NCI-H345 (cell line): Measurements from ENCODE around the gene KLHL2.

ENCODE experiments used
- DNase-seq: peaks from one replicate; lab custom pipeline; 2025; lab: John Stamatoyannopoulos, UW

The KLHL2 gene

GRCh38 chr4:165289423-165289785 is 82.0 kb downstream of the KLHL2 start:
- DNase-seq, result no peak

- no peak for DNase-seq
These were observed 85.7 kb downstream of the KLHL2 start for GRCh38 chr4:165293061-165293460.

- no peak for DNase-seq
These were observed 86.7 kb downstream of the KLHL2 start for GRCh38 chr4:165293927-165294649.

- DNase-seq, result no peak
These were observed 87.5 kb downstream of the KLHL2 start for GRCh38 chr4:165294907-165295306.

- no peak for DNase-seq
These were observed 90.3 kb downstream of the KLHL2 start for GRCh38 chr4:165297626-165298025.

- DNase-seq, result no peak
These were observed 92.2 kb downstream of the KLHL2 start for GRCh38 chr4:165299399-165300060.

- DNase-seq, result no peak
These were observed 94.5 kb downstream of the KLHL2 start for GRCh38 chr4:165301833-165302232.

- DNase-seq, result no peak
These were observed 95.3 kb downstream of the KLHL2 start for GRCh38 chr4:165302658-165303057.

- no peak for DNase-seq
These were observed 100.8 kb downstream of the KLHL2 start for GRCh38 chr4:165308166-165308565.

GRCh38 chr4:165308606-165309005 is 101.2 kb downstream of the KLHL2 start:
- DNase-seq, result no peak

- no peak for DNase-seq
These were observed 102.1 kb downstream of the KLHL2 start for GRCh38 chr4:165309456-165309855.

GRCh38 chr4:165312506-165312905 is 105.1 kb downstream of the KLHL2 start:
- no peak for DNase-seq

- peak; percentile 26 for DNase-seq
These were observed 111.7 kb downstream of the KLHL2 start for GRCh38 chr4:165319030-165319429.

- DNase-seq, result no peak
These were observed 112.1 kb downstream of the KLHL2 start for GRCh38 chr4:165319509-165319908.

GRCh38 chr4:165324236-165324917 is 117.0 kb downstream of the KLHL2 start:
- no peak for DNase-seq

- no peak for DNase-seq
These were observed 117.5 kb downstream of the KLHL2 start for GRCh38 chr4:165324918-165325304.

- DNase-seq, result no peak
These were observed 118.6 kb downstream of the KLHL2 start for GRCh38 chr4:165325732-165326512.

GRCh38 chr4:165326831-165327210 is 119.5 kb downstream of the KLHL2 start:
- DNase-seq, result peak; percentile 23

- peak; percentile 98 for DNase-seq
These were observed 120.1 kb downstream of the KLHL2 start, which contains the start of gene MSMO1 for GRCh38 chr4:165327211-165328100. Gene MSMO1, plus strand, starts transcription at chr4:165327669. Its CDS starts 5,702 bp downstream, at chr4:165333371.

- DNase-seq, result no peak
These were observed 120.7 kb downstream of the KLHL2 start for GRCh38 chr4:165328101-165328425.

GRCh38 chr4:165328708-165329107 is 121.3 kb downstream of the KLHL2 start:
- DNase-seq, result no peak
